Measurements from ENCODE around the gene PLEKHM2.
A peak's percentile ranks its signal among the peaks of the same experiment; 100 is the strongest.
"Not testable (repeated sequence)": the region's sequence is repeated elsewhere in the genome, so short reads cannot be mapped to it uniquely, and the experiment has no call there.

The PLEKHM2 gene

GRCh38 chr1:15684042-15684461 is at the start of gene PLEKHM2:
Gene PLEKHM2, plus strand, starts transcription at chr1:15684320. Its CDS starts 239 bp downstream, at chr1:15684559.
- DNase-seq = peak; percentile 10

- DNase-seq = no peak
Observed at GRCh38 chr1:15636436-15636835, 47.7 kb upstream of the PLEKHM2 start.

- no peak for DNase-seq
Observed at GRCh38 chr1:15637826-15638225, 46.3 kb upstream of the PLEKHM2 start.

- no peak for DNase-seq
Observed at GRCh38 chr1:15639262-15639661, 44.9 kb upstream of the PLEKHM2 start.

- DNase-seq = no peak
Observed at GRCh38 chr1:15639931-15640330, 44.2 kb upstream of the PLEKHM2 start.

- no peak for DNase-seq
Observed at GRCh38 chr1:15640667-15641066, 43.5 kb upstream of the PLEKHM2 start.

- DNase-seq = no peak
Observed at GRCh38 chr1:15649937-15650336, 34.2 kb upstream of the PLEKHM2 start.

- no peak for DNase-seq
Observed at GRCh38 chr1:15650433-15650832, 33.7 kb upstream of the PLEKHM2 start.

- DNase-seq = not testable (repeated sequence)
Observed at GRCh38 chr1:15652130-15652529, 32.0 kb upstream of the PLEKHM2 start.

GRCh38 chr1:15654091-15654690 is 29.9 kb upstream of the PLEKHM2 start:
- no peak for DNase-seq

- DNase-seq = no peak
Observed at GRCh38 chr1:15656464-15656863, 27.7 kb upstream of the PLEKHM2 start.

GRCh38 chr1:15657021-15657420 is 27.1 kb upstream of the PLEKHM2 start:
- no peak for DNase-seq

- DNase-seq = no peak
Observed at GRCh38 chr1:15660151-15660550, 24.0 kb upstream of the PLEKHM2 start.

- no peak for DNase-seq
Observed at GRCh38 chr1:15662477-15662876, 21.6 kb upstream of the PLEKHM2 start.

GRCh38 chr1:15663925-15664324 is 20.2 kb upstream of the PLEKHM2 start:
- DNase-seq = no peak

- DNase-seq = no peak
Observed at GRCh38 chr1:15667362-15667761, 16.8 kb upstream of the PLEKHM2 start.

- no peak for DNase-seq
Observed at GRCh38 chr1:15668089-15668754, 15.9 kb upstream of the PLEKHM2 start.

GRCh38 chr1:15669074-15669473 is 15.0 kb upstream of the PLEKHM2 start:
- DNase-seq = no peak

- DNase-seq = no peak
Observed at GRCh38 chr1:15669864-15670263, 14.3 kb upstream of the PLEKHM2 start.

- DNase-seq = no peak
Observed at GRCh38 chr1:15671430-15671829, 12.7 kb upstream of the PLEKHM2 start.

- DNase-seq = no peak
Observed at GRCh38 chr1:15674386-15675159, 9.5 kb upstream of the PLEKHM2 start.

- DNase-seq = no peak
Observed at GRCh38 chr1:15676010-15676409, 8.1 kb upstream of the PLEKHM2 start.

GRCh38 chr1:15676688-15677661 is 7.1 kb upstream of the PLEKHM2 start:
- DNase-seq = no peak

All from DMS79 treated with DMSO at 0.1 percent for 48 hours (cell line).